ENCODE data around the gene CLEC4M. TPM values are rescaled to one million over a fixed set of nuclear protein-coding genes. Genes with fewer than 3 reads are reported as not detected.
"Not testable (repeated sequence)": the region's sequence is repeated elsewhere in the genome, so short reads cannot be mapped to it uniquely, and the experiment has no call there.

The CLEC4M gene
- total RNA-seq, 4 donors from 2014 or later, result 2.4 TPM; not detected in 3

GRCh38 chr19:7789447-7789846 is 26.4 kb downstream of the CLEC4M start:
- no peak overlapping the region for H3K4me3 ChIP-seq
- TF ChIP-seq POLR2A (IDR thresholded peaks at IDR 0.05), result no peak
- TF ChIP-seq CTCF (IDR thresholded peaks at IDR 0.05), result no peak
- no peak for TF ChIP-seq EP300 (IDR thresholded peaks at IDR 0.05)
- peaks cover 0 to 45% of the 10 kb centered on the region in 2 donors for H3K27me3 ChIP-seq
- no peaks in the 10 kb centered on the region for H3K36me3 ChIP-seq
- 2 to 8% methylated on average over 6 to 16 of the region's 31 CpGs for WGBS, 2 donors
- H3K9me3 ChIP-seq, result peaks cover 0 to 32% (median 0%) of the 10 kb centered on the region in 4 donors
- H3K4me1 ChIP-seq, result peaks cover 0 to 9% (median 0%) of the 10 kb centered on the region in 4 donors
- no peak overlapping the region for H3K27ac ChIP-seq
- no peak for DNase-seq (ENCODE audit: low spot score in 2 of 2)

GRCh38 chr19:7790416-7790815 is 27.4 kb downstream of the CLEC4M start:
- DNase-seq (ENCODE audit: low spot score in 2 of 2), result no peak
- Histone ChIP-seq H3K9me3 (peaks cover 0 to 23% (median 0%) of the 10 kb centered on the region in 4 donors), H3K27me3 (peaks cover 0 to 45% of the 10 kb centered on the region in 2 donors), H3K27ac (no peak overlapping the region), H3K4me1 (peaks cover 0 to 9% (median 0%) of the 10 kb centered on the region in 4 donors), H3K36me3 (no peaks in the 10 kb centered on the region), H3K4me3 (no peak overlapping the region)
- TF ChIP-seq CTCF (IDR thresholded peaks at IDR 0.05), result no peak
- WGBS, 2 donors, result 87 to 88% methylated on average over 14 of the region's 14 CpGs

GRCh38 chr19:7792281-7792680 is 29.2 kb downstream of the CLEC4M start:
- WGBS, 2 donors, result 44 to 47% methylated on average over 7 of the region's 7 CpGs
- Histone ChIP-seq H3K4me1 (peaks cover 0 to 9% (median 0%) of the 10 kb centered on the region in 4 donors), H3K27ac (no peak overlapping the region), H3K36me3 (no peaks in the 10 kb centered on the region), H3K27me3 (peaks cover 0 to 43% of the 10 kb centered on the region in 2 donors), H3K9me3 (peaks cover 0 to 11% (median 0%) of the 10 kb centered on the region in 4 donors), H3K4me3 (no peak overlapping the region)
- TF ChIP-seq CTCF (IDR thresholded peaks at IDR 0.05) (no peak), EP300 (IDR thresholded peaks at IDR 0.05) (no peak), POLR2A (IDR thresholded peaks at IDR 0.05) (no peak)
- no peak for DNase-seq (ENCODE audit: low spot score in 2 of 2)

DNA sequence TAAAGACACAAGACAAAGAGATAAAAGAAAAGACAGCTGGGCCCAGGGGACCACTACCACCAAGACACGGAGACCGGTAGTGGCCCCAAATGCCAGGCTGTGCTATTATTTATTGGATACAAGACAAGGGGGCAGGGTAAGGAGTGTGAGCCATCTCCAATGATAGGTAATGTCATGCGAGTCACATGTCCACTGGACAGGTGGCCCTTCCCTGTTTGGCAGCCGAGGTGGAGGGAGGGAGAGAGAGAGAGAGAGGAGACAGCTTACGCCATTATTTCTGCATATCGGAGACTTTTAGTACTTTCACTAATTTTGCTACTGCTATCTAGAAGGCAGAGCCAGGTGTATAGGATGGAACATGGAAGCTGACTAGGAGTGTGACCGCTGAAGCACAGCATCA is 29.7 kb downstream of the CLEC4M start:
- peaks cover 0 to 43% of the 10 kb centered on the region in 2 donors for H3K27me3 ChIP-seq

DNA sequence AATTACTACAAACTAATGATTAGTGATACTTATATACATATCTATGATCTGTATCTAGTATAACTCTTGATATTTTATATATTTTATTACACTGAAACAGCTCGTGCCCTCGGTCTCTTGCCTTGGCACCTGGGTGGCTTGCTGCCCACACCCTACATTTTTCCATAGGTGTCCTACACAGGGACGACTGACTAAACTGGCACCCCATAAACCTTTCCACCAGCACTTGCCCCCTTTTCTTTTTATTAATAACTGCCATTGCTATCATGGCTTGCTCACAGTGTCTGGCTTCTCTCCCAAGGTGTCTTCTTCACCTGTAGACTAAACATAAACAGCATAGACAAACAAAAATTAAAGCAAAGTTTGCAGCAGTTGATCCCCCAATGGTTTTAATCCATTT is 30.4 kb downstream of the CLEC4M start:
- H3K4me1 ChIP-seq, result peaks cover 0 to 9% (median 0%) of the 10 kb centered on the region in 4 donors
- H3K4me3 ChIP-seq, result no peak overlapping the region
- WGBS, 2 donors, result 80 to 81% methylated on average over 3 of the region's 3 CpGs
- H3K27ac ChIP-seq, result no peak overlapping the region
- H3K9me3 ChIP-seq, result peaks cover 0 to 11% (median 0%) of the 10 kb centered on the region in 4 donors
- peaks cover 0 to 43% of the 10 kb centered on the region in 2 donors for H3K27me3 ChIP-seq
- TF ChIP-seq CTCF (IDR thresholded peaks at IDR 0.05) (no peak), POLR2A (IDR thresholded peaks at IDR 0.05) (no peak), EP300 (IDR thresholded peaks at IDR 0.05) (no peak)
- no peaks in the 10 kb centered on the region for H3K36me3 ChIP-seq
- DNase-seq (ENCODE audit: low spot score in 2 of 2), result no peak

More for the DNA sequence above, 29.7 kb downstream of the CLEC4M start:
- H3K4me1 ChIP-seq; H3K27ac ChIP-seq; H3K4me3 ChIP-seq; H3K36me3 ChIP-seq; DNase-seq (ENCODE audit: low spot score in 2 of 2): not testable (repeated sequence)
- H3K9me3 ChIP-seq, result peaks cover 0 to 11% (median 0%) of the 10 kb centered on the region in 4 donors
- WGBS, 2 donors, result 80 to 86% methylated on average over 7 of the region's 7 CpGs
